Fibroblast of peridontal ligament (primary cell): ENCODE data around the gene EIF2AK3.
"Not testable (repeated sequence)": the region's sequence is repeated elsewhere in the genome, so short reads cannot be mapped to it uniquely, and the experiment has no call there.

Experiments used
- DNase-seq: peaks from one replicate; pipeline ENCODE4 v3.0.0-alpha.2; 2010; ENCODE audit errors: extremely low read depth

Gene EIF2AK3

DNA sequence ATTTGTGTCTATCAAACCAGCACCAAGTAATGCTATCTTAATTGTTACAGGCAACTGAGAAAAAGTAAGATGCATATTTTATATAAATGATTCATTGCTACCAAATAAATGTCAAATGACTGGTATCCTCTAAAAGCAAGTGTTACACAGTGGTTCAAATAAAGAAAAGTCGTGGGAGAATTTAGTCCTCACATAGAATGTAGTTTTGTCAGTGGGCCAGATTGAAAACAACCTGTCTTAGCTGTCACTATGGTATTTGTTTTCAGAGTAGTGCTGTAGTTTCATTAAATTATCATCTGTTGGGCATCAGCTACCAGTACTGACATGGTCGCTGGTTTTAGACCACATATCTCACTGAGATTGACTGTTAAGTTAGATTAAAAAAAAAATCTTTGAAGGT lies 10.2 kb upstream of the EIF2AK3 start:
- DNase-seq: no peak

DNA sequence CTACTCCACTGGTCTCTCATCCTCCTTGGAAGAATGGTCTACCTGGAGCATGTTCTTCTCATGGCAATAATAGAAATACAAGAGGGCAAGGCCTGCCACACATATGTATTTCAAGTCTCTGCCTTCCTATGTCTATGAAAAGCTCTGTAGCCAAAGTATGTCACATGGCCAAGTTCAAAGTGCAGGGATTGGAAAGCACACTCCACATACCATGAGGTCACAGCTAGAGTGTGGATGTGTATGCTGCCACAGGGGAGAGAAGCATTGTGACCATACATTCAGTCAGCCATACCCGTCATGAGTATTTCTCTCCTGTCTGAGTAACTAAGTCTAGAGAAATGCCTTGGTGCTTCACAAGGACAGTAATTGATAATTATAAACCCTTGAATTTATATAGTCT lies 8.8 kb upstream of the EIF2AK3 start:
- no peak for DNase-seq

DNA sequence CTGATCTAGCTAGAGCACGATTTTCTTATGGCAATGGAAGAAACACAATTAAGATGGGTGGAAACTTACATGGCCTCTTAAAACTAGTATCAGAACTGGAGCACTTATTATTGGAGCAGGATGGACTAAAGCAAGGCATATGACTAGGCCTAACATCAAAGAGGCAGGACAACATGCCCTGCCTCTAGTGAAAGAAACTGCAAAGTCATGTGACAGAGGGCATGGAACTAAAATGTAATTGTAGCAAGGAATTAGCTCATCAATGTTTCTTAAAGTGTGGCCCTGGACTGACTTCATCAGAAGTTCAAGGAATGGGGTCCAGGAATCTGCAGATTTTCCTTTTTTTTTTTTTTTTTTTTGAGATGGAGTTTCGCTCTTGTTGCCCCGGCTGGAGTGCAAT lies 5.3 kb upstream of the EIF2AK3 start:
- no peak for DNase-seq

DNA sequence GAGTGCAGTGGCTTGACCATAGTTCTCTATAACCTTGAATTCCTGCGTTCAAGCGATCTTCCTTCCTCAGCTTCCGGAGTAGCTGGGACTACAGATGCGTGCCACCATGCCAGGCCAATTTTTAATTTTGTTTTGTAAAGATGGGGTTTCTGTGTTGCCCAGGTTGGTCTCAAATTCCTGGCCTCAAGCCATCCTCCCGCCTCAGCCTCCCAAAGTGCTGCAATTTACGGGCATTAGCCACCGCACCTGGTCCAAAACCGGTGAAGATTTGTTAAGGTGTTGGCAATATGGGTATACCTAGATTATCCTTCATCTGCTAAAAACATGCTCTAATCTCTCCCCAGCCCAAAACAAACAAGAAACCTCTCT lies 1.3 kb upstream of the EIF2AK3 start:
- DNase-seq: no peak

DNA sequence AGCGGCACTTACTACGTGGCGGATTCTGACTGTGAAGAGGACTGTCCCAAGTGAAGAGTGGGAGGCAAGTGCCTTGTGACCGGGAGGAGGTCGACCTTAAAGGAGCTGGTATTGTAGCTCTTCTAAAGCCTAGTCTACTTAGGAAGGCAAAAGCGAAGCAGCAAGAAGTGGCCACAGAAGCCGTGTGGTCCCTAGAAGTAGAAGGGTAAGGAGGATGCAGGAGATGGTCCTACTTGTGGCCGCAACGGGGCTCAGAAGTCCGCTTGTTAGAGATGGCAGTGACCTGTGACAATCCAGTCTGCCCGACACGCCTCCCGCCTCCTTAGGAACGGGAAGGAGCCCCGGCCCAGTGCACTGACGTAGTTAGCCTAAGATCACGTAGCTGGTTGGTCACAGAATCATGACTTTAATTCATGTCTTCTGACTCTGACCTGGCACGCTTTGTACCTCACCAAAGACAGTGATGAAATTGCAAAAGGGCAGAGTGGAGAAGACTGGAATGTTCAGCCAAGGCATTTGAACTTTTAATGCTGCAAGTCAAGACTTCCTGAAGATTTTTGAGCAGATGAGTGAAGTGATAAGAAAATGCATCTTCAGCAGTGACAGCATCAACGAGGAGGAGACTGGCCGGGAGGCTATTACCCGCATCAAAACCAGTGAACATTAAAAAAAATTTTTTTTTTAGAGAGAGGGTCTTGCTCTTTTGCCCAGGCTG lies 749 bp upstream of the EIF2AK3 start:
- peak; percentile 99 for DNase-seq

DNA sequence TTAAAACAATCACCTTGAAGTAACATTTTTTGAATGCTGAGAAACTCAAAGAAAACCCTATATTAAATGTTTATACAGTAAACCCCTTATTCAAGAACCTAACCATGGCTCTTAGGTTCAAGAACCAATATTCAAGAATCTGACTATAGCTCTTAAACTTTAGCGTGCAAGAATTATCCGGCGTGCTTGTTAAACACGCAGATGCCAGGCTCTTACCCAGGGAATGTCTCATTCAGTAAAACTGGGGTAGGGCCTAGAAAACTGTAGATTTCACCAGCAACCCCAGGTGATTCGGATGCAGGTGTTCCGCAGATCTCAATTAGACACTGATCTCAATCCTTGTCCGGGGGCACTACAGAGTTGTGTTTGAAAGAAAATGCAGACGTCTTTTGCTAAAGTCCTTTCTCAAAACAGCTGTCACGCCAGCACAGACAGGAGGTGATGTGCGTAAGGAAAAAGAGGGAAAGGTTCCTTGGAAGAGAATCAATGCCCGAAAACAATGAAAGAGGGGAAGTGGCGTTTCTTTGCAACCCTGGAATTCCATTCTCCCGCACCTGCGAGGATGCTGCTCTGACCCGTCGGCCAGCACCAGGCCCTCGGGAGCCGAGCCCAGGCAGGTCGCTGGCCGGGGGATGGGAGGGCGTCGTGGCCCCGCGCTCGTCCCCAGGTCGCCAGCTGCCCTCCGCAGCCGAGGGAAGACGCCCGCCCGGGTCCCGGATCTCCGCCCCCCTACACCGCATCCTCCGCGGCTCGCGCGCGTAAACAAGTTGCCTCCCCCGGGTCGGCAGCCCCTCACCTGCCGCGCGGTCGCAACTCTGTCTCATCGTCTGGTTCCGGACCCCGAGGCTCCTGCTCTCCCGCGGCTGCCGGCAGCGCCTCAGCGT lies 851 bp downstream of the EIF2AK3 start:
- peak; percentile 46 for DNase-seq

DNA sequence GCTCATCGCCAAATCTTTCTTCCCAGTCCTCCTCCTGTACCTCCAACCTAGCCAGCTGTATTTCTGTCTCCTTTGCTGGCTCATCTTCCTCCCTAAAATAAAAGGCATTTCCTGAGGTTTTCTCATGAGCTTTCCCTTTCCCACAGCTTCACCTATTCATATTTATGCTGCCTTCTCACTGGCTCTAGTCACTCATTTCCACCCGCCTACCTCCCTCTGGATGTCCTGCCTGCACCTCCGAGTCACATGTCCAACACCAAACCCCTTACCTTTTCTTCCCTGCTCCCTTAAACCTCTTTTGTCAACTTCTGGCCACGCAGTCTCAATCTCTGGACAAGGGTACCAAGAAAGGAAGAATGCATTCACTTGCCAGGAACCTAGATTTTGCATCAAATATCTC lies 2.8 kb downstream of the EIF2AK3 start:
- DNase-seq: no peak

DNA sequence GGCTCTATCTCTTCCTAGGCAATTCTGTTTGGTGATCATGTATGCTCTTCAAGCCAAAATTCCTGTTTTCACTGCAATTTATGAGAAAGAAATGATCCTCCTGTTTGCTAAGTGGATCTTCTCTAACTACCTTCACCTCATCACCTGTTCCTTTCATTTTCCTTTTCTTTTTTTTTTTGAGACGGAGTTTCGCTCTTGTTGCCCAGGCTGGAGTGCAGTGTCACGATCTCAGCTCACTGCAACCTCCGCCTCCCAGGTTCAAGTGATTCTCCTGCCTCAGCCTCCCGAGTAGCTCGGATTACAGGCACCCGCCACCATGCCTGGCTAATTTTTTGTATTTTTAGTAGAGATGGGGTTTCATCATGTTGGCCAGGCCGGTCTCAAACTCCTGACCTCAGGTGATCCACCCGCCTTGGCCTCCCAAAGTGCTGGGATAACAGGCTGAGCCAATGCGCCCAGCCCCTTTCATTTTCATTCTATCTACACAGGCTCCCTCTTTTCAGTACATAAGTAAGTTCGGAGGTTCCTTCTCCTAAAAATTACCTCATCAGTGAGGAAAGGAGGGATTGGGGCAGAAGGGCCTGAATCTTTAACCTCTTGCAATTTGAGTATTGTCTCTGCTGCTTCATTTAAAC lies 3.3 kb downstream of the EIF2AK3 start:
- DNase-seq: not testable (repeated sequence)

DNA sequence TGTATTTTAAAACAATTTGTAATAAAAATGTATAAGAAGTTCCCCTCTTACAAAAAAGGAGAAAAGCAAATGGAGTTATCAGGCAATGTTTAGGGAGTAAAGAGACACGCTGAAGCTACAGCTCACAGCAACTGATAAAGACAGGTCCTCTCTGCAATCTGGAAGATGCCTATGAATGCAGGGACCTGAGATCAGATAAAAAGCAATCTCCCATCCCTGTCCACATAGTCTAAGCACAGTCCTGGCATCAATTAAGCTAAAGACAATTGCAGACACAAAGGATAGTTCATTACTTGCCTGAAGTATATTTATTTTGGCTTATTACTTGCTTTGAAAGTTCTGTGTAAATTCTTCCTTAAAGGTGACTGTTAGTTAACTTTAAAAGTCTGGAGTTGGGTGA lies 5.0 kb downstream of the EIF2AK3 start:
- no peak for DNase-seq

DNA sequence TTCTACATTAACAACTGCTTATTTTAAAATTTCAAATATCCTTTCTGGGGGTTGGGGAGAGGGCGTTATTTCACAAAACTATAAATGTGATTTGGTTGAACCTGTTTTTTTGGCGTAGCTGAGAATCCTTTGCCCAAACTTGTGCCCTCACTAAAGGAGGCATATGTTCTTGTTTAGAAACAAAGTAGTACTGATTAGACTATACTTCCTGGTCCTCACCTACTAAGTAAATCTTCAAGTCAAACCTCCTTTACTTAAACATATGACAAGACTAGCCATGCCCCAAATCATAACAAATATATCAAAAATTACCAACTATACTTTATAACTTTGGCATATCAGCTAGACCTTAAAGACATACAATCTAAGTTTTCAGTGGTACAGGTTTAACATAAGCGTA lies 5.8 kb downstream of the EIF2AK3 start:
- no peak for DNase-seq

DNA sequence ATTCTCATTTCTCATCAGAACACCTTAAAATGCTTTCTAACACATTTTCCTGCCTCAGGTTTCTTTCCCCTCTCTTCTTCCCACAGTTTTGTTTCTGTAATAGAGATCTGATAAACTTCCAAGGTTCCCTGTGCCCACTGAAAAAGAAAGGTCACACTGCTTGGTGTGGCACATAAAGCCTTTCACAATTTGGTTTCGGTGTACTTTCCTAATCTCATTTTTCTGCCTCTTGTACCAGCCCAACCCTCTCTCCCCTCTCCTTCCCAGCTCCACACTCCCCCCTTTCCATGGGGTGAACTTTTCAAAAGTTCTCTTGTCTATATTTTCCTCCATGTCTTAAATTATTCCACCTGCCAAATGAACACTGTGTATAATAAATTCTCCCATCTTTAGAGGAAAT lies 7.2 kb downstream of the EIF2AK3 start:
- no peak for DNase-seq

DNA sequence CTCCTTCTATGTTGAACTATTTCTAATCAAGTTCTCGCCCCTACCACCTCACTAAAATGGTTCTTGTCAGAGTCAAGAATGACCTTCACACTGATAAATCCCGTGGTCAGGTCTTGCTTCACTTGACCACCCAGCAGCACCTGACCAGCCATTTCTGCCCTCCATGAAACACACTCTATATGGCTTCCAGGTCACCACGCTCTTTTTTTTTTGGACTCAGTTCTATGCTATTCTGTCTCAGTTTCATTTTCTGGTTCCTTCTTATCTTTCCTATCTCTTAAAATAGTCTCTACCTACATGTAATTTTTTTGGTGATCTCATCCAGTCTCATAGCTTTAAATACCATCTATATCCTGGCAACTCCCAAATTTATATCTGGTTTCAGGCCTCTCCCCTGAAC lies 11.4 kb downstream of the EIF2AK3 start:
- no peak for DNase-seq

DNA sequence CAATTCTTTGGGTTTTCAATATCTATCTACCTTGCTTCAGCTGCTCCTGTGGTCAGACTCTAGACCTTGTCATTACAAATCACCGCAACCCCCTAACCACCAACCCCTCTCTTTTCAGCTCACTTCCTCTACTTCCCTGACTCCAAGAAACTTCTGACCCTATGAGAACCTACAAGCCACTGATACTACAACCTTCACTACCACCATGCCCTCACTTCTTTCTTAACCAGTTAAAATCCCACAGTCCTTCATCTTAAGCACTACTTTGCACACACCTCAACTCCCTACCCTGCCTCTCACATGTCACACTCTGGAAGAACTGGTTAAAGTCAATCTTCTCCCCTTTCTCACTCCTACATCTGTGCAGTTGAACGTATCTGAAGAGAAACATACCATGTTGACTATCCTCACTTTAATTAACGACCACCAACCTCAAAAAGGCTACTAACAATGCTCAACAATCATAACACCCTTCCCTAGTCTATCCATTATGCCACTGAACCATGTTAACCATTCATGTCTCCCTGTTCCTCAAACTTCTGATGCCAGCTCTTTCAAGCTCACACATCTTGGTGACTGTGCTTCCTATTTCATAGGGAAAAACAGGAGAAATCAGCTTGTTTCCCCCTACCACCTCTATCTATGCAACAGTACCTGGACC lies 12.6 kb downstream of the EIF2AK3 start:
- DNase-seq: no peak

DNA sequence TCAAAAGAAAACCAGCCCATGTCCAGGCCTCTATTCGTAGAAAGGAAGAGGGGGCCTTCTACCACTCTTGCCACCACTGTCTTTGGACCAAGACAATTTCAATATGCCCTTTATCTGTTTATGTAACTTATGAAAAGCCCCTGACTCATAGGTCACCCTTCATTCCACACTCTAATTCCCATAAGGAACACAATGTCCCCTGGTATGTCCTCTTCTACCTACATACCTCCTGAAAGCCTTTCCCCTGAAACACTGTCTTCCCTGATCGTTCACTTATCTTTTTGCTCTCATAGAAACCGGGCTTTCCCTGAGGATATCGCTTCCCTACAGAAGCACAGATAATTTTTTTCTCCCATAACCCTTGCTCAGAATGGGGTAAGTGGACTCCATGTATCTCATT lies 13.3 kb downstream of the EIF2AK3 start:
- no peak for DNase-seq

DNA sequence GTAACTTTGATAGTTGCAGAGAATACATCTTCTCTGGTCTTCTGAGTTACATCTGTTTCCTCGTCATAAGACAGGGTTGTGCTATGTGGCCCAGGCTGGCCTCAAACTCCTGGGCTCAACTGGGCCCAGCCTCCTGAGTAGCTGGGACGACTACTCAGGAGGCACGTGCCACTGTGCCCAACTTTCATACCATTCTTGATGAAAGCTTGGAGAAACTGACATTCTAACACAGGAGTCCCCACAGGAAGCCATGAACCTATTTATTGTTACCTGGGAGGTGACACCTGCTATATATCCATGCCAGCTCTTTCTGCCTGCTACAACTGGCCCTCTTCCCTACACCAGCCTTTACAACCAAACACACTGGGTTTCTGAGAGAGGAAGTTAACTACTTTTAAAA lies 19.1 kb downstream of the EIF2AK3 start:
- no peak for DNase-seq

DNA sequence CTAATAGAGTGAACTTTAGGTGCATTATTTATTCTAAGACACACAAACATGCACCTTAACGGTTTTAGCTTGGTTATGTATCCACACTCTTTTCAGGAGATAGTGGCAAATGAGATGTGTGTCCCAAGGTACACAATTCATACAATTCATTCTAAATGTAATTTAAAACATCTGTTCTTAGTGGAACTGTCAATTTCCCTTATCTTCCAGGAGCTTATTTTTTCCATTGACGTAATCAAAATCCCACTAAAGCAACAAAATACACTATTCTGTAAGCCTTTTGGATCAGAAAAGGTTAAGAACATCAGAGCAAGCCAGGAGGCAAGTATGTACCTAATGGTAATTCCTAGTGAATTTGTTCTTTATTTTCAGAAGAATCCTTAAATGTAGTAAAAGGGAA lies 19.8 kb downstream of the EIF2AK3 start:
- no peak for DNase-seq

DNA sequence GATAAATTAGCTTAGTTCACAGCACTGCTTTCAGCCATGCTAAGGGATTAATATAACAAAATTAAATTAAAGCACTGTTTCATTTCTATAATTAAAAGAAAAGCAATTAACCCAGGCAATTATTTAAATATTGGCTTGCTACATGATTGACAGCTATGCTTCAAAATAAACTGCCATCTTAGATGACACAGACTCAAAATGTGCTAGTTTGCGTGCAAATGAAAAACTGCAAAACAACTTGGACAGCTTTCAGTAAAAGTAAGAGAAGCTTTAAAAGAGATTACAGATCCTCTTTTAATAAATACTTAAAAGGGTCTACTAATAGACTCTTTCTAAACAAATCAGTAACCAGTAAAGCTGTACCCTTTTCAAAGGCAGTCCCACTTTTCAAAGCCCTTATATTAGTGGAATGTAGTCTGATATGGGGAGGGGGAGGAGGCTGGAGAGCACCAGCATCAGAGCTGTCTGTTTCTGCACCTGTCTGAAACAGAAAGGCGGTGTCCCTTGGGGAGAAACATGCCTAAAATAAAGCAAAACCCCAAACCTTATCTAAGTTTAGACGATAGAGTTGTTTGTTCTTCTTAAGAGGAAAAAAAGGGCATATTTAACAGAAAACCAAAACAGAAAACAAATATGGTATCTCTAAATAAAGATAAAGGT lies 20.8 kb downstream of the EIF2AK3 start:
- no peak for DNase-seq

DNA sequence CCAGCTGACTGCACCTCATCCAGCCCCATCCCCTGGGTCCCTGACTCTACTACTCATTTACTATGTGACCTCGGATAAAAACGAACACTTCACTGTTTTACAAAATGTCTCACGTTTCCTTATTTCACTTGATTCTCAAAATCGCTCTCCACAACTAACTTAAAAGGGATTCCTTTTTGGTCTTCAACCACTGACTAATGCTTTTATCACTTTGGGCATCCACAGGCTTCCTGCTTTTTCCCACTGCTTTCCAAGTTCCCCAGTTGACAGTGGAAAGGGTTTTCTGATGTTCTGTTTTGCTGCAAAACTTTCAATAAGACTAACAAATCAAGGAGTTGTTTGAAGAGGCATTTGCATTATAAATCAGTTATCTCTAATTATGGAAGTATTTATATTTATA lies 24.1 kb downstream of the EIF2AK3 start:
- DNase-seq: peak; percentile 38

DNA sequence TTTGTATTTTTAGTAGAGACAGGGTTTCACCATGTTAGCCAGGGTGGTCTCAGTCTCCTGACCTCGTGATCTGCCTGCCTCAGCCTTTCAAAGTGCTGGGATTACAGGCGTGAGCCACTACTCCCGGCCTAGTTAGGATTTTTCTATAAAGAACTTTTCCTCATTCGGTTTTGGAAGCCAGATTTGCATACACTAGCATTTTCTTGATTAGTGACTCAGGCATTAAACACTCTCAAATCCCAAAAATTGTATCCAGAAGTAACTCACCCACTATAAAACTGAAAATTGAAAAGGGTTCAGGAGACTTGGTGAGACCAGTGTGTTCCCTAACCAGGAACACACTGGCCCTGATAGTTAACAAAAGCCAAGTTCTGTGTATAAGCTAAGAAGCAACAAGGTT lies 25.2 kb downstream of the EIF2AK3 start:
- DNase-seq: no peak

DNA sequence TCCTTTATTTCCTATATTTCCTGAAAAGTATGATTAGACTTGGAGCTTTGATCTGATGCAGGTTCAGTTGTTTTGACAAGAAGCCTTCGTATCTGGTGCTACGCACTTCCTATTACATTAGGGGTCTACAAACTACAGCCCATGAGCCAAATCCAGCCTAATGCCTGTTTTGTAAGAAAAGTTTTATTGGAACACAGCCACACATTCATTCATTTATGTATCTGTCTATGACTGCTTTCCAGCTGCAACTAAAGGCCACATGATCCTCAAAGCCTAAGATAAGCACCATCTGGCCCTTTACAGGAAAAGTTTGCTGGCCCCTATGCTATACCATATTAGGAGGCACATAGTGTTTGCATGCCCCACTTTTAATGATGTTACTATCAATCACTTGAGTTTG lies 26.0 kb downstream of the EIF2AK3 start:
- no peak for DNase-seq

DNA sequence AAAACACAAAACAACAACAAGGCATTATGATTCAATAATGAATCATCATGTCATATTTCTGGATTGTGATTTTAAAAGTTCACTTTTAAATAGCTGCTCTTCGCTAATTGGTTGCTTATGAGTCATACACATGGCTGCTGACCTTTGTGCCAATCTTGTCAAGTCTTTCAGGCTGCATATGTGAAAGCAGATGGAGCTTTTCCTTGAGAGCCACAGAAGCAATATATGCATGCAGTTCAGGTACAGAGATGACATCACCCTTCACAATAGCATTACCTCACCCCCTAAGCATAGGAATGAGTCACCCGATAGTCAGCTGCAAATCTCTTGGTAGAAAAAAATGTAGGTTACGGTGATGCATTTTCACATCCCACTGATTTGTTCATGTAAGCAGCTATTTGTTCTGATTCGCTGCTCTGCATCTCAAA lies 27.2 kb downstream of the EIF2AK3 start:
- peak; percentile 84 for DNase-seq

DNA sequence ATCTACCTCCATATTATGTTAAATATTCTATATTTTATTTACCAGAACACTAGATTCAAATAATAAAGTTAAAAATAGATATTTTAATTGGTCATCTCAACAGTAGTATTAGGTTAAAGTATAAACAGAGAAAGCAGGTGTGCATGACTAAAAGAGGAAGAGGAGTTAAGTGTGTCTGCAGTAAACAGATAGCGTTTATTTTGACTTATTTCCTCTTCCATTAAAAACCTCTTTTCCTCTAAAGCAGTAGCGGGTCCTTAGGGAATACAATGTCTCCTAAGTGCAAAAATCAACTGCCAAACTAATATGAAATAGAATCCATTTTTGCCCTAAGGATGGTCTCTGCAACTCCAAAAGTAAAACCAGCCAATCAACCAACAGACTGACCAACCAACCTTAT lies 27.7 kb downstream of the EIF2AK3 start:
- DNase-seq: no peak
